Large intestine (tissue), 3 donors: ENCODE data around the gene LACTB. TPM values are rescaled to one million over a fixed set of nuclear protein-coding genes. Genes with fewer than 3 reads are reported as not detected.
A peak's percentile ranks its signal among the peaks of the same experiment; 100 is the strongest.

Experiments used
- DNase-seq, 2 donors: peaks; one replicate each; pipeline versions ENCODE4 v3.0.0 to v3.0.0-alpha.2; 2013
- H3K27ac ChIP-seq: one replicate; pipeline ENCODE4 v1.5.1; 2013; ENCODE audit warnings: low read length
- H3K27me3 ChIP-seq: 2 replicates; pipeline ENCODE4 v1.6.1; 2013; ENCODE audit warnings: low read length; ENCODE audit not compliant: control insufficient read depth, insufficient read depth
- H3K36me3 ChIP-seq: 2 replicates; pipeline ENCODE4 v1.6.1; 2013; ENCODE audit warnings: low read length; ENCODE audit not compliant: control insufficient read depth, insufficient read depth
- H3K4me1 ChIP-seq: one replicate; pipeline ENCODE4 v1.6.1; 2013; ENCODE audit warnings: low read length; ENCODE audit not compliant: control insufficient read depth, insufficient read depth
- H3K4me3 ChIP-seq: one replicate; pipeline ENCODE4 v1.5.1; 2013; ENCODE audit warnings: low read length
- H3K9me3 ChIP-seq: one replicate; pipeline ENCODE4 v1.6.1; 2013; ENCODE audit warnings: mild to moderate bottlenecking, low read depth, low read length, moderate library complexity; ENCODE audit not compliant: control insufficient read depth
- WGBS: methylation state at CpG from one replicate; pipeline ENCODE4 v1.1.5; 2013; ENCODE audit warnings: low lambda C conversion rate; ENCODE audit not compliant: insufficient coverage; 5-methylcytosine and 5-hydroxymethylcytosine counted together
- polyA plus RNA-seq: library from polyadenylated mRNA; unstranded; fragments of 120-200 nt; gene quantifications from one replicate; pipeline ENCODE4 v1.2.1, GENCODE V29; 2013

The LACTB gene
- polyA plus RNA-seq, 1 donor = 18.4 TPM

DNA sequence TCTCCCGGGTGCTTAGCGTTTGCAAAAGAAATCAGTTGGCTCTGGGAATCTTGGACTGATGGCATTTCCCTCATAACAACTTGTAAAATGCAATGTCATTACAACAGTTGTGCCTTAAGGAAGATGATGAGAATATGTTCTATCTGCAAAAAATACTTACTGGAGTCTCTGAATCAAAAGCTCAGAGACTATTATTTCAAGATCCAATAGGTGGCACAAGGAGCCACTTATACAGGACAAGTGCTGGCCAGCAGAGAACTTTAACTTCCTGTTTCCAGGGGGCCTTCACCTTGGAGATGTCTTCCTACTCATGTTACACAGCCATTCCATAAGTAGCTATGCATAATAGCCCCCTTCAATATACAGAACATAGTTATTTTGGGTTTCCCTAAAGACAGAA lies 44.6 kb downstream of the LACTB start:
- Histone ChIP-seq H3K4me3 (no peak overlapping the region), H3K36me3 (no peaks in the 10 kb centered on the region), H3K27ac (no peak overlapping the region), H3K27me3 (no peaks in the 10 kb centered on the region), H3K4me1 (no peaks in the 10 kb centered on the region), H3K9me3 (no peaks in the 10 kb centered on the region)
- no CpG with 5 or more reads among the region's 2 CpGs for WGBS
- no peak for DNase-seq

DNA sequence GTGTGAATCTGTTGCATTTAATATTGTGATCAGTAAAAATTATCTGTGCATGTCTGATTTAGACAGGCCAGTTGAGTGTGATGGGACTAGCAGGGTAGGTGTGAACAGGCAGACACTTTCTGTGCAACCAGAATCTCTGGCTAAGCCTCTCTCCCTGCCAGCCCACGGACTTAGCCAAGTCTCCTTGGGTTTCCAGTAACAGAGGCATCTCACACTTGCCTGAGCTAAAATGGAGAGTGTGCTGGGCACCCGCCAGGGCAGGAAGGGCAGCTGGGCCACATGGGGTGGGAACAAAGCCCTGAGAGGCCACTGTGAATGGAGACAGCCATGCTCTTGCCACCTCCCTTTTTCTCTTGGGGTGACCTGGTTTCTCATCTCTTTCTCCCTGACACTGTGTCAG lies 48.1 kb downstream of the LACTB start:
- Histone ChIP-seq H3K9me3 (no peaks in the 10 kb centered on the region), H3K36me3 (no peaks in the 10 kb centered on the region), H3K27ac (no peak overlapping the region), H3K4me1 (no peaks in the 10 kb centered on the region), H3K27me3 (no peaks in the 10 kb centered on the region), H3K4me3 (no peak overlapping the region)
- no peak for DNase-seq
- WGBS = no CpG with 5 or more reads among the region's 2 CpGs

DNA sequence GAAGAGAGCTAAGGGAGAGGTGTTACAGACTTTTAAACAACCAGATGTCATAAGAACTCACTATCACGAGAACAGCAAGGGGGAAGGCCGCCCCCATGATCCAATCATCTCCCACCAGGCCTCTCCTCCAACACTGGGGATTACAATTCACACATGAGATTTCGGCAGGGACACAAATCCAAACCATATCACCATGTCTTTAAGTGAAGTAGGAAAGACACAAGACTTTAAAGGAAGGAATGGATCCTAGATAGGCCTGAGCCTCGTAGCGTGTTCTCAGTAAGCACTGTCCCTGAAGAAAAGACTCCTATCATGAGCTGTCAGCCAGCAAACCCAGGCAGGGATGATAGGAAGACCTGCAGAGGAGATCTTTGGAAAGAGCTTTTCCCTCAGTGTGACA lies 50.7 kb downstream of the LACTB start:
- H3K4me1 ChIP-seq = no peaks in the 10 kb centered on the region
- H3K27me3 ChIP-seq = no peaks in the 10 kb centered on the region
- no peaks in the 10 kb centered on the region for H3K36me3 ChIP-seq
- no peaks in the 10 kb centered on the region for H3K9me3 ChIP-seq
- H3K27ac ChIP-seq = no peak overlapping the region
- no CpG with 5 or more reads among the region's 5 CpGs for WGBS
- no peak overlapping the region for H3K4me3 ChIP-seq
- DNase-seq = no peak

DNA sequence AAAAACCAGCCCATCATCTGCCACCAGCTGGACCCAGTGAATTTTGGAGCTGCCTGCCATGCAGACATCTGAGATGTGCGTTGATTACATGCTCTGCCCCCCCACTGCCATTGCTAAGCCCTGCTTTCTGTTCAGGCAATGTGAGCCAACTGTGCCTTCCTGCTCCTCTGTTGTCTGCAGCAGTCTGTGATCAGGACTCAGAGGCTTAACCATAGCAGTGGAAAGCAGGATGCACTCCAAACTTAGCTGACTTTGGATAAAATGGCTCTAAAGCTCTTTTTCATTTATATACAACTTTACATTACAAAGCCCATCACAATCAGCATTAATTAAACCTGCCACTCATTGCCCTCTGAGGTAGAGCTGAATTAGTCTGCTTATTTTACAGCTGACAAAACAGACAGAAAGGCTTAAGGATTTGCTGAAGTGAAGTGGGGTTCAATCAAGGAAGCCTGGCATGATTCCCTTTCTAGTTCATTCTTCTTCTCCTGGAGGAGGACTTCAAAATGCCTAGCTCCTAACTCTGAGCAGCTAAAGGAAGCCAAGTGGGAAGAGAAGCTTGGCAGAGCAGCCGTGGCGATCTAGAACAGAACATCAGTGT lies 51.3 kb downstream of the LACTB start:
- H3K9me3 ChIP-seq = no peaks in the 10 kb centered on the region
- no peak for DNase-seq
- WGBS = no CpG with 5 or more reads among the region's 3 CpGs

DNA sequence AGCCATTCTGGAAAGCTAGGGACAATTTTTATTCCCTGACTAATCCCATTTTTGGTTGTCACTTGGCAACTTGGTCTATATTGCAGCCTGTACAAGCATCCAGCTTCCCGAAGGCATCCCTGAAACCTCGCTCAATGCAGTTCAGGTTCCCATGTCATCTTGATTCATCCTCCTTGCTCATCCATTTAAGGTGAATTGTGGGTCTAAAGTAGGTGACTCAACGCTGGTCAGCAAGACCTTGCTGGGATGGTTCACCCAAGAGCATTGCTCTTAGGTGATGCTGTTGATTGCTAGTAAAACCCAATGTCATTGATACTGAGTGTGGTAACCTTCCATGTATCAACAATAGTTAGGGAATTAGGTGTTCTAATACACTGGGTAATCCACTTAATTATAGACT lies 54.6 kb downstream of the LACTB start:
- H3K4me1 ChIP-seq = no peaks in the 10 kb centered on the region
- no peak for DNase-seq
- H3K27me3 ChIP-seq = no peaks in the 10 kb centered on the region
- no peaks in the 10 kb centered on the region for H3K9me3 ChIP-seq
- H3K4me3 ChIP-seq = no peak overlapping the region
- WGBS = no CpG with 5 or more reads among the region's 3 CpGs
- no peaks in the 10 kb centered on the region for H3K36me3 ChIP-seq
- H3K27ac ChIP-seq = no peak overlapping the region

More for the DNA sequence above, 51.3 kb downstream of the LACTB start:
- no peak overlapping the region for H3K4me3 ChIP-seq
- no peaks in the 10 kb centered on the region for H3K36me3 ChIP-seq
- no peaks in the 10 kb centered on the region for H3K4me1 ChIP-seq
- no peaks in the 10 kb centered on the region for H3K27me3 ChIP-seq
- no peak overlapping the region for H3K27ac ChIP-seq

DNA sequence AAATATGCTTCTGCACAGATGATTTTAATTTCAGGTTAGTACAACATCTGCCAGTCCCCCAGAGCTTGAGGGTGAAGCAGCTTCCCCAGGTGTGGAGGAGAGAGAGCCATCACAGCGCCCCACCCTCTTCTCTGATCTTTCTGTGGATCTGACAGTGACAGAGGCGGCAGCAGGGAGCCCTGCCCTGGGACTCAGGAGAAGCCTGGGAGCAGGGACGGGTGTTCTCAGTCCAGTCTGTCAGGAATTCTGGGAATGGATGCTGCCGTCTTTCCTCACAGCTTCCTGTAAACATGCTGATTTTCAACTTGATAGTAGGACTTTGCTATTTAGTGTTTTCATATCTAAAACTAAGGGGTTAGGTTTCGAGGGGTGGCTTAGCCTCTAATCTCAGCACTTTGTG lies 56.4 kb downstream of the LACTB start:
- DNase-seq = peak in 1 of 2 donors; percentile 28
- no CpG with 5 or more reads among the region's 5 CpGs for WGBS

DNA sequence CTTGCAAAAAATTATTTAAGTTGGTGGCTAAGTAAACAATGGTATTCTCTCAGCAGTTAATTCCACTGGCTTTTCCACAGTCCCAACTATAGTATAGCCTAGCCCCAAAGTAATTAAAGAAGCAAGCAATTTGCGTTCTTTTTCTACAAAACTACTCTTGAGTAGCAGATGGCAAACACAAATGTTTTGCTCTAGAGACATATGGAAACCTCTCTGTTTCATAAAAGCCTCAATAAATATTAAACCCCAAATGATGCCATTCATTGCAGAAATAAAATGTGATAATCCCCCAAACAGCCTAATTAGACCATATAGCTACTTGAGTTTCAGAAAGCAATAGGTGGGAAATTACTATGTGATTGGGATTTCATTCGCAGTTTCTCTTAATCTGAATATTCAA lies 59.1 kb downstream of the LACTB start:
- 100% methylated on average over 1 of the region's 2 CpGs for WGBS
- Histone ChIP-seq H3K4me3 (no peak overlapping the region), H3K36me3 (no peaks in the 10 kb centered on the region), H3K9me3 (no peaks in the 10 kb centered on the region), H3K27ac (no peak overlapping the region), H3K27me3 (no peaks in the 10 kb centered on the region), H3K4me1 (no peaks in the 10 kb centered on the region)
- no peak for DNase-seq

More for the DNA sequence above, 56.4 kb downstream of the LACTB start:
- Histone ChIP-seq H3K36me3 (no peaks in the 10 kb centered on the region), H3K9me3 (no peaks in the 10 kb centered on the region), H3K27ac (no peak overlapping the region), H3K27me3 (no peaks in the 10 kb centered on the region), H3K4me3 (no peak overlapping the region), H3K4me1 (no peaks in the 10 kb centered on the region)

DNA sequence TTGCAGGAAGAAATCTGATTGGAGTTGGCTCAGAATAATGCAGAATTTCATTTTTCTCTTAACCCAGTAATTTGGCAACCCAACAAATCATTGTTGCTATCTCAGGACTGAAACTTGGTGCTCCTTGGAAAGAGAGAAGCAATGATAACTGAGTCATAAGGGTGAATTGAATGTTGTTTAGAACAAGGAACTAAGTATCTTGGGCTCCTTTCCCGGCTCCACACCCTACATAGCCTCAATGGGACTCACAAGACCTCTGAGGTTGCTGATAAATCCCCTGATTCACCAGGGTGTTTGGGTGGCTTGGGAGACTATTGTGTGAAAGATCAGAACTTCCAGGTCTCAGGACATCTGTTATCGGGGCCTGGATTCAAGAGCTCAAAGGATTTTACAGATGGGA lies 60.0 kb downstream of the LACTB start:
- H3K36me3 ChIP-seq = no peaks in the 10 kb centered on the region
- WGBS = no CpG with 5 or more reads among the region's 2 CpGs
- no peak overlapping the region for H3K4me3 ChIP-seq
- no peak overlapping the region for H3K27ac ChIP-seq
- no peaks in the 10 kb centered on the region for H3K27me3 ChIP-seq
- no peaks in the 10 kb centered on the region for H3K9me3 ChIP-seq
- DNase-seq = no peak
- no peaks in the 10 kb centered on the region for H3K4me1 ChIP-seq

DNA sequence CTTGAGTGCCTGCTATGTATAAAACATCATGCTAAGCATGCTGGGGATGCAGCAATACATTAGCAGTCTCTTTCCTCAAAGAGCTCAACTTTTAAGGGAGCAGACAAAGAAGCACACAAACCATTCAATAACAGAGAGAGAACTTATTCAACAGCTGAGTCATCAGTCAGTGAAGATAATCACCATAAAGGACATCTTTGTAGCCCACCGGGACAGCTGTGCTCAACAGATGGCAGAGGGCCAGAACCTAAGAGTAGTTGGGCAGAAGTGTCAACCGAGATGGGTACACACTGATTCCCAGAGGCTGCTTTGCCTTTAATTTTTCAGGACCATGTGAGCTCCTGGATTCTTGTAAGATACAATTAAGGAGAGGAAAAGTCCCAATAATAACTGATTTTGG lies 63.5 kb downstream of the LACTB start:
- no peak overlapping the region for H3K4me3 ChIP-seq
- H3K27me3 ChIP-seq = no peaks in the 10 kb centered on the region
- H3K9me3 ChIP-seq = no peaks in the 10 kb centered on the region
- no peaks in the 10 kb centered on the region for H3K36me3 ChIP-seq
- no CpG with 5 or more reads among the region's 2 CpGs for WGBS
- DNase-seq = no peak
- H3K27ac ChIP-seq = no peak overlapping the region
- H3K4me1 ChIP-seq = no peaks in the 10 kb centered on the region

DNA sequence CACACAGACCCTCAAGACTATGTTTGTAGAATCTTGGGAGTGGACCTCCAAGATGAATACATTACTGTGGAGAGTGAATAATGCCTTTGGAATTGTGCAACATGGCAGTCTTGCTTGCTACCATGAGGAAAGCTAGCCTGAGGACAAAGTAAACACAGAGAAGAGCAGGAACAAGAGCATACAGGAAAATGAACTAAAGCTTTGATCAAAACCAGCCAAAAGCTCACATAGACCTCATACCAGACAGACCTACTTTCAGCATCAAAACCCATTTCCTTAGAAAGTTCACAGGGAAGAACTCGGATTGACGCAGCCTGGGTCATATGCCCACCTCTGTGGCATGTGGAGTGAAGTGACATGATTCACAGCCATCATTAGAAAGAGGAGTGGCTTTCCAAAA lies 64.4 kb downstream of the LACTB start:
- H3K4me1 ChIP-seq = no peaks in the 10 kb centered on the region
- H3K4me3 ChIP-seq = no peak overlapping the region
- H3K27me3 ChIP-seq = no peaks in the 10 kb centered on the region
- DNase-seq = no peak
- no peak overlapping the region for H3K27ac ChIP-seq
- H3K36me3 ChIP-seq = no peaks in the 10 kb centered on the region
- WGBS = no CpG with 5 or more reads among the region's 2 CpGs
- no peaks in the 10 kb centered on the region for H3K9me3 ChIP-seq

DNA sequence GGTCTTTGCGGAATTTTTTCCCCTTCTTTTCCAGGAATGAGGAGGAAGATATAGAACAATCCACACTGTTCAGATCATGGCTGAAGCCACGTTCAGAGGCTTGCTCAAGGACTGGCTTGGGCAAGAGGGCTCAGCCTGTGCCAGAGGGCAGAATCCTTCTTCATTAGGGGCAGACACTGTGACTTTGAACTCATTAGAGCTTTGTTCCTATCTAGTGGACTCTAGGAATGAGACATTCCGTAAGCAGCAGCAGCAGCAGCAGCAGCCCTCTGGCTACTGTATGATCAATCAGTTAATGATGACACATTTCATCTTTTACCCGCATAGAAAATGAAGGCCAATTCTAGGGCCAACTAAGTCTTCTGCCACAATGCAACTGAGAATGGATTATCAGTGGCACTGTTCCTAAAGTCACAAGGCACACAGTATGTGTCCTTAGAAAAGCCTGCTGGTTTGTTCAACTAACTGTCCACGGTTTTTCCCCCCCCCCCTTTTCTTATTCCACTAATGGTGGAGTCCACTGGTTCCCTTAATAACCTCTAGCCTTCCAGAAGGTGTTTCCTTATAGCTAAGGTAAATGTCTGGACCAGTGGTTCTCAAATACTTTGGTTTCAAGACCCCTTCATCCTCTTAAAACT lies 66.0 kb downstream of the LACTB start:
- no peak overlapping the region for H3K4me3 ChIP-seq
- H3K36me3 ChIP-seq = no peaks in the 10 kb centered on the region
- H3K9me3 ChIP-seq = no peaks in the 10 kb centered on the region
- H3K4me1 ChIP-seq = no peaks in the 10 kb centered on the region
- WGBS = no CpG with 5 or more reads among the region's 5 CpGs
- no peaks in the 10 kb centered on the region for H3K27me3 ChIP-seq
- DNase-seq = peak in 1 of 2 donors; percentile 70
- no peak overlapping the region for H3K27ac ChIP-seq
